GM19324 (cell line): ENCODE data around the gene DOC2B.
"Not testable (repeated sequence)": the region's sequence is repeated elsewhere in the genome, so short reads cannot be mapped to it uniquely, and the experiment has no call there.

Experiments used
- ATAC-seq: cut with Tn5 transposase; IDR thresholded peaks from one replicate; pipeline ENCODE4 v1.9.1; 2021; ENCODE audit warnings: mild to moderate bottlenecking, moderate library complexity; ENCODE audit not compliant: unreplicated experiment, low FRiP score

Gene DOC2B

GRCh38 chr17:147796-148740 is 33.4 kb downstream of the DOC2B start:
- ATAC-seq = no peak

GRCh38 chr17:146983-147761 is 34.3 kb downstream of the DOC2B start:
- ATAC-seq = no peak

GRCh38 chr17:146546-146945 is 34.9 kb downstream of the DOC2B start:
- ATAC-seq = no peak

- no peak for ATAC-seq
Measured at GRCh38 chr17:145671-146541, 35.5 kb downstream of the DOC2B start.

- ATAC-seq = no peak
Measured at GRCh38 chr17:144936-145670, 36.3 kb downstream of the DOC2B start.

GRCh38 chr17:143785-144281 is 37.6 kb downstream of the DOC2B start:
- ATAC-seq = no peak

GRCh38 chr17:142876-143784 is 38.3 kb downstream of the DOC2B start:
- no peak for ATAC-seq

GRCh38 chr17:142102-142661 is 39.3 kb downstream of the DOC2B start:
- ATAC-seq = no peak

GRCh38 chr17:139401-140205 is 41.8 kb downstream of the DOC2B start:
- ATAC-seq = not testable (repeated sequence)

- ATAC-seq = not testable (repeated sequence)
Measured at GRCh38 chr17:137166-137807, 44.2 kb downstream of the DOC2B start, which contains the start of gene SCGB1C2. SCGB1C2 (plus strand) TSS chr17:137569; CDS start chr17:137591, 22 bp downstream.

- ATAC-seq = peak; percentile 53
Measured at GRCh38 chr17:136531-136930, 44.9 kb downstream of the DOC2B start.

- not testable (repeated sequence) for ATAC-seq
Measured at GRCh38 chr17:135895-136294, 45.6 kb downstream of the DOC2B start.

- ATAC-seq = not testable (repeated sequence)
Measured at GRCh38 chr17:135022-135421, 46.4 kb downstream of the DOC2B start.

- peak; percentile 71 for ATAC-seq
Measured at GRCh38 chr17:134332-134785, 47.1 kb downstream of the DOC2B start.

- ATAC-seq = not testable (repeated sequence)
Measured at GRCh38 chr17:133932-134331, 47.5 kb downstream of the DOC2B start.

- not testable (repeated sequence) for ATAC-seq
Measured at GRCh38 chr17:118339-118917, 63.0 kb downstream of the DOC2B start.
